H9 (cell line): ENCODE data around the gene KIF24. TPM values are rescaled to one million over a fixed set of nuclear protein-coding genes. Genes with fewer than 3 reads are reported as not detected.

Source experiments
- DNase-seq: peaks from one replicate; pipeline ENCODE4 v3.0.0-alpha.2; 2017
- H2AFZ ChIP-seq: one replicate; pipeline ENCODE4 v1.6.1; 2013; ENCODE audit warnings: mild to moderate bottlenecking, low read length, control low read depth, moderate library complexity
- H2AK5ac ChIP-seq: 2 replicates; pipeline ENCODE4 v1.6.1; 2013; ENCODE audit warnings: low read length, control low read depth, mixed read lengths; ENCODE audit not compliant: insufficient read length
- H2BK120ac ChIP-seq: one replicate; pipeline ENCODE4 v1.6.1; 2013; ENCODE audit warnings: low read depth, mild to moderate bottlenecking, low read length, control low read depth, inconsistent platforms; ENCODE audit not compliant: poor library complexity, severe bottlenecking
- H2BK12ac ChIP-seq: 2 replicates; pipeline ENCODE4 v1.6.1; 2013; ENCODE audit warnings: low read length, control low read depth, mixed read lengths, low read depth; ENCODE audit not compliant: insufficient read length
- H2BK15ac ChIP-seq: 2 replicates; pipeline ENCODE4 v1.6.1; 2013; ENCODE audit warnings: low read depth, low read length, control low read depth
- H2BK20ac ChIP-seq: one replicate; pipeline ENCODE4 v1.6.1; 2013; ENCODE audit warnings: low read depth, mild to moderate bottlenecking, low read length, control low read depth, inconsistent platforms; ENCODE audit not compliant: poor library complexity, severe bottlenecking
- H2BK5ac ChIP-seq: 2 replicates; pipeline ENCODE4 v1.6.1; 2013; ENCODE audit warnings: low read length, control low read depth, mixed read lengths; ENCODE audit not compliant: insufficient read length
- H3K14ac ChIP-seq: 2 replicates; pipeline ENCODE4 v1.6.1; 2013; ENCODE audit warnings: low read length, control low read depth; ENCODE audit not compliant: insufficient read depth
- H3K18ac ChIP-seq: 2 replicates; pipeline ENCODE4 v1.6.1; 2013; ENCODE audit warnings: low read depth, mild to moderate bottlenecking, mixed read lengths, low read length, control low read depth; ENCODE audit not compliant: insufficient read length
- H3K23ac ChIP-seq: 2 replicates; pipeline ENCODE4 v1.6.1; 2013; ENCODE audit warnings: low read length, control low read depth, mixed read lengths, low read depth; ENCODE audit not compliant: insufficient read length
- H3K23me2 ChIP-seq: 2 replicates; pipeline ENCODE4 v1.6.1; 2013; ENCODE audit warnings: low read depth, mild to moderate bottlenecking, mixed read lengths, low read length, control low read depth; ENCODE audit not compliant: insufficient read length, poor library complexity, severe bottlenecking
- H3K27ac ChIP-seq: 2 replicates; pipeline ENCODE4 v1.5.1; 2013; ENCODE audit warnings: low read length, control low read depth, mixed read lengths, low read depth; ENCODE audit not compliant: insufficient read length
- H3K27me3 ChIP-seq: 2 replicates; pipeline ENCODE4 v1.6.1; 2013; ENCODE audit warnings: low read length, control low read depth, inconsistent platforms; ENCODE audit not compliant: insufficient read depth
- H3K4ac ChIP-seq: 2 replicates; pipeline ENCODE4 v1.6.1; 2013; ENCODE audit warnings: low read depth, mild to moderate bottlenecking, control low read depth, inconsistent platforms, low read length, moderate library complexity
- H3K4me1 ChIP-seq: 2 replicates; pipeline ENCODE4 v1.6.1; 2013; ENCODE audit warnings: low read length, control low read depth, inconsistent platforms; ENCODE audit not compliant: insufficient read depth
- H3K4me2 ChIP-seq: 2 replicates; pipeline ENCODE4 v1.6.1; 2013; ENCODE audit warnings: low read length, control low read depth, mixed read lengths; ENCODE audit not compliant: insufficient read length, insufficient read depth
- H3K56ac ChIP-seq: 2 replicates; pipeline ENCODE4 v1.6.1; 2013; ENCODE audit warnings: low read depth, mild to moderate bottlenecking, mixed read lengths, low read length, control low read depth; ENCODE audit not compliant: insufficient read length
- H3K79me1 ChIP-seq: 2 replicates; pipeline ENCODE4 v1.6.1; 2013; ENCODE audit warnings: low read depth, mild to moderate bottlenecking, moderate library complexity, low read length, control low read depth, inconsistent platforms; ENCODE audit not compliant: insufficient read depth, poor library complexity, severe bottlenecking
- H3K79me2 ChIP-seq: 2 replicates; pipeline ENCODE4 v1.6.1; 2013; ENCODE audit warnings: low read length, control low read depth, inconsistent platforms; ENCODE audit not compliant: insufficient read depth
- H3K9ac ChIP-seq: 2 replicates; pipeline ENCODE4 v1.6.1; 2013; ENCODE audit warnings: low read length, control low read depth, mixed read lengths; ENCODE audit not compliant: insufficient read length; ENCODE audit errors: extremely low read depth
- H3K9me3 ChIP-seq: one replicate; pipeline ENCODE4 v1.6.1; 2013; ENCODE audit warnings: low read depth, low read length, inconsistent platforms; ENCODE audit not compliant: control insufficient read depth
- H3T11ph ChIP-seq: one replicate; pipeline ENCODE4 v1.6.1; 2013; ENCODE audit warnings: mild to moderate bottlenecking, low read length, control low read depth, inconsistent platforms
- H4K20me1 ChIP-seq: one replicate; pipeline ENCODE4 v1.6.1; 2013; ENCODE audit not compliant: control insufficient read depth, insufficient read length, insufficient read depth
- H4K5ac ChIP-seq: 2 replicates; pipeline ENCODE4 v1.6.1; 2013; ENCODE audit warnings: low read depth, mild to moderate bottlenecking, mixed read lengths, low read length, control low read depth; ENCODE audit not compliant: insufficient read length
- H4K8ac ChIP-seq: replicated peaks from 2 replicates; pipeline ENCODE4 v1.6.1; 2013; ENCODE audit warnings: low read length, control low read depth, mixed read lengths, low read depth; ENCODE audit not compliant: insufficient read length
- H4K91ac ChIP-seq: 2 replicates; pipeline ENCODE4 v1.6.1; 2013; ENCODE audit warnings: low read depth, mild to moderate bottlenecking, moderate library complexity, mixed read lengths, low read length, control low read depth; ENCODE audit not compliant: insufficient read length
- H3K27ac Mint-ChIP-seq, 3 experiments: 2 replicates in 2 of 3; 3 replicates in 1 of 3; pipeline ENCODE4 v1.8.0; 2020 to 2021; ENCODE audit warnings: mixed read lengths in 3 of 3, mild to moderate bottlenecking in 1 of 3, moderate library complexity in 1 of 3
- H3K27me3 Mint-ChIP-seq: 2 replicates; pipeline ENCODE4 v1.8.0; 2021; ENCODE audit warnings: low read depth, mild to moderate bottlenecking, moderate library complexity, mixed read lengths
- H3K36me3 Mint-ChIP-seq, 3 experiments: 2 replicates in 2 of 3; 3 replicates in 1 of 3; pipeline ENCODE4 v1.8.0; 2020 to 2021; ENCODE audit warnings: low read depth in 3 of 3, mixed read lengths in 3 of 3; ENCODE audit not compliant: insufficient read depth in 1 of 3
- H3K4me1 Mint-ChIP-seq, 2 experiments: 2 replicates each; pipeline ENCODE4 v1.8.0; 2020; ENCODE audit warnings: mixed read lengths in 2 of 2
- H3K4me3 Mint-ChIP-seq, 2 experiments: 2 replicates in 1 of 2; 3 replicates in 1 of 2; pipeline ENCODE4 v1.8.0; 2020 to 2021; ENCODE audit warnings: mild to moderate bottlenecking in 2 of 2, mixed read lengths in 2 of 2, moderate library complexity in 1 of 2
- H3K9me3 Mint-ChIP-seq, 2 experiments: 2 replicates in 1 of 2; 3 replicates in 1 of 2; pipeline ENCODE4 v1.8.0; 2020; ENCODE audit warnings: mild to moderate bottlenecking in 2 of 2, mixed read lengths in 2 of 2, moderate library complexity in 1 of 2
- WGBS: extraction: QIAGEN DNeasy Blood & Tissue Kit; methylation state at CpG from one replicate; pipeline ENCODE4 v1.1.7; 2013; ENCODE audit warnings: missing lambda C conversion rate, low lambda C conversion rate, mixed read lengths; ENCODE audit not compliant: insufficient read length; ENCODE audit errors: extremely low coverage; 5-methylcytosine and 5-hydroxymethylcytosine counted together
- total RNA-seq: library from RNA; stranded (reverse); gene quantifications from 2 replicates; pipeline ENCODE4 v1.2.1, GENCODE V29; 2021
- TF ChIP-seq, protein P1 (sequence below): fragments of 200-600 bp; sonication (generic); conservative IDR thresholded peaks from 3 replicates; pipeline ENCODE4 v1.8.0; 2021; ENCODE audit warnings: antibody characterized with exemption, mild to moderate bottlenecking

The KIF24 gene
- total RNA-seq, 1 experiment from 2014 or later, result 4.0 TPM

- DNase-seq, result no peak
- H3K23me2 ChIP-seq, result no peaks in the 10 kb centered on the region
- H3K14ac ChIP-seq, result no peak overlapping the region
- TF ChIP-seq, protein P1, sequence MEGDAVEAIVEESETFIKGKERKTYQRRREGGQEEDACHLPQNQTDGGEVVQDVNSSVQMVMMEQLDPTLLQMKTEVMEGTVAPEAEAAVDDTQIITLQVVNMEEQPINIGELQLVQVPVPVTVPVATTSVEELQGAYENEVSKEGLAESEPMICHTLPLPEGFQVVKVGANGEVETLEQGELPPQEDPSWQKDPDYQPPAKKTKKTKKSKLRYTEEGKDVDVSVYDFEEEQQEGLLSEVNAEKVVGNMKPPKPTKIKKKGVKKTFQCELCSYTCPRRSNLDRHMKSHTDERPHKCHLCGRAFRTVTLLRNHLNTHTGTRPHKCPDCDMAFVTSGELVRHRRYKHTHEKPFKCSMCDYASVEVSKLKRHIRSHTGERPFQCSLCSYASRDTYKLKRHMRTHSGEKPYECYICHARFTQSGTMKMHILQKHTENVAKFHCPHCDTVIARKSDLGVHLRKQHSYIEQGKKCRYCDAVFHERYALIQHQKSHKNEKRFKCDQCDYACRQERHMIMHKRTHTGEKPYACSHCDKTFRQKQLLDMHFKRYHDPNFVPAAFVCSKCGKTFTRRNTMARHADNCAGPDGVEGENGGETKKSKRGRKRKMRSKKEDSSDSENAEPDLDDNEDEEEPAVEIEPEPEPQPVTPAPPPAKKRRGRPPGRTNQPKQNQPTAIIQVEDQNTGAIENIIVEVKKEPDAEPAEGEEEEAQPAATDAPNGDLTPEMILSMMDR, result no peak
- no peaks in the 10 kb centered on the region for H3K79me2 ChIP-seq
- H2BK5ac ChIP-seq, result no peak overlapping the region
- Mint-ChIP-seq H3K4me3 (no peak overlapping the region), H3K27me3 (no peaks in the 10 kb centered on the region), H3K4me1 (peaks cover 15 to 16% of the 10 kb centered on the region in 2 experiments), H3K9me3 (no peaks in the 10 kb centered on the region), H3K36me3 (peaks cover 1 to 45% (median 34%) of the 10 kb centered on the region in 3 experiments; a peak in 5 of 7 replicates), H3K27ac (no peak overlapping the region)
- H3K9me3 ChIP-seq, result no peaks in the 10 kb centered on the region
- H3T11ph ChIP-seq, result no peak overlapping the region
- no CpG with 5 or more reads among the region's 7 CpGs for WGBS
- no peak overlapping the region for H3K27ac ChIP-seq
- H3K9ac ChIP-seq, result no peak overlapping the region
- no peak overlapping the region for H2BK15ac ChIP-seq
- no peak overlapping the region for H2BK12ac ChIP-seq
- no peaks in the 10 kb centered on the region; the same call in 1 of the 2 replicates for H3K27me3 ChIP-seq
- H3K4me1 ChIP-seq, result no peaks in the 10 kb centered on the region
- H3K56ac ChIP-seq, result no peak overlapping the region
- H3K18ac ChIP-seq, result no peak overlapping the region
- no peak overlapping the region for H2BK120ac ChIP-seq
- H3K79me1 ChIP-seq, result no peaks in the 10 kb centered on the region
- no peak overlapping the region for H3K23ac ChIP-seq
- H3K4ac ChIP-seq, result no peak overlapping the region
- no peak overlapping the region for H2AK5ac ChIP-seq
- H4K91ac ChIP-seq, result no peak overlapping the region
- H4K8ac ChIP-seq, result no peak overlapping the region
- no peak overlapping the region for H4K5ac ChIP-seq
- H2AFZ ChIP-seq, result no peak overlapping the region
- no peak overlapping the region for H2BK20ac ChIP-seq
- no peaks in the 10 kb centered on the region for H4K20me1 ChIP-seq
- H3K4me2 ChIP-seq, result no peak overlapping the region
These were observed 12.7 kb upstream of the KIF24 start for GRCh38 chr9:34341659-34342295.
